Thoracic aorta (tissue), 2 donors: ENCODE results near the gene GDF7. TPM values are rescaled to one million over a fixed set of nuclear protein-coding genes. Genes with fewer than 3 reads are reported as not detected.

Experiments used
- ATAC-seq: fragments of 150-250 bp; one replicate; pipeline ENCODE4 v1.8.0; 2017; ENCODE audit warnings: low read depth; ENCODE audit not compliant: insufficient number of reproducible peaks, low FRiP score
- DNase-seq: peaks from one replicate; pipeline ENCODE4 v3.0.0-alpha.2; 2020; ENCODE audit warnings: low spot score
- H3K27ac ChIP-seq, 2 donors: fragments of 200-600 bp; sonication (generic); 1 replicate in 1 of 2; 2 replicates in 1 of 2; pipeline ENCODE4 v1.5.1; 2016; ENCODE audit warnings: mild to moderate bottlenecking in 2 of 2, moderate library complexity in 2 of 2
- H3K27me3 ChIP-seq: fragments of 200-600 bp; sonication (generic); replicated peaks from 2 replicates; pipeline ENCODE4 v1.6.0; 2016; ENCODE audit warnings: mild to moderate bottlenecking; ENCODE audit not compliant: insufficient read depth
- H3K36me3 ChIP-seq: fragments of 200-600 bp; sonication (generic); one replicate; pipeline ENCODE4 v1.5.1; 2016
- H3K4me1 ChIP-seq, 2 donors: fragments of 200-600 bp; sonication (generic); 1 replicate in 1 of 2; 2 replicates in 1 of 2; pipeline versions ENCODE4 v1.5.1 to v1.6.0; 2016; ENCODE audit warnings: low read depth in 2 of 2, mild to moderate bottlenecking in 1 of 2; ENCODE audit not compliant: control insufficient read depth in 1 of 2
- H3K4me3 ChIP-seq: fragments of 200-600 bp; sonication (generic); 2 replicates; pipeline ENCODE4 v1.5.1; 2016; ENCODE audit warnings: mild to moderate bottlenecking
- H3K9me3 ChIP-seq: fragments of 200-600 bp; sonication (generic); 2 replicates; pipeline ENCODE4 v1.5.1; 2016
- total RNA-seq, 2 donors: library from RNA; depleted of rRNA; stranded (reverse); fragments of >200 nt; gene quantifications; one replicate each; pipeline versions ENCODE4 v1.1.0 to v1.2.3, GENCODE V29; 2016
- TF ChIP-seq, protein P1 (sequence below): fragments of 200-600 bp; sonication (generic); IDR thresholded peaks from one replicate; pipeline ENCODE4 v1.5.1; 2019; ENCODE audit warnings: antibody characterized with exemption

The GDF7 gene
- total RNA-seq, 2 donors from 2014 or later, result 39.7 to 40.7 TPM

DNA sequence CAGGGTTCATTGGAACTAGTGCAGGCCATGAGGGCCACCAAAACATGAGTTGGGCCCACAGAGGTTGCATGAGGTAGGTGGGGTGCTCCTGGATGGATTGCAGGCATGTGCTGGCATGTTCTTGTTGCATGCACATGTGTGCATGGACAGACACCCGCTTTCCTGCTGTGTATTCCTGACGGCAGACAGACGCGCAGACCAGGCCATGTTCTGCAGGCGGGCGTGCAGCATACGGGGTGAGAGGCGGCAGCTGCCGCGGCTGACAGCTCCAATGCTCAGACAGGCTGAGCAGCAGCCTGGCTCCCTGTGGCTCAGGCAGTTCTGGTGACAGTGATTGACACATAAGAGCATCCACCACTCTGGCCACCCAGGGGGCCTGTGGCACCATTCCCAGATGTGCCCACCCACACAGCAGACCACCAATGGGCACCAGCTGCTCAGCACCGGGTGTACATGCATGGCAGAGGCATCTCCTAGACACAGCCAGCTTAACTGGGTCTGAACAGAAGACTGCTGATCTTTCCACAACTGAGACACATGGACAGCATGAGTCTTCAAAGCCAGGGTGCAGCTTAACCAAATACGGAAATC lies 37.3 kb upstream of the GDF7 start:
- Histone ChIP-seq H3K27ac (no peak overlapping the region), H3K4me3 (no peak overlapping the region), H3K9me3 (no peaks in the 10 kb centered on the region), H3K4me1 (peaks cover 7 to 35% of the 10 kb centered on the region in 2 donors), H3K27me3 (no peaks in the 10 kb centered on the region), H3K36me3 (peaks cover 11% of the 10 kb centered on the region)
- ATAC-seq (no peak), DNase-seq (no peak)
- TF ChIP-seq, protein P1, sequence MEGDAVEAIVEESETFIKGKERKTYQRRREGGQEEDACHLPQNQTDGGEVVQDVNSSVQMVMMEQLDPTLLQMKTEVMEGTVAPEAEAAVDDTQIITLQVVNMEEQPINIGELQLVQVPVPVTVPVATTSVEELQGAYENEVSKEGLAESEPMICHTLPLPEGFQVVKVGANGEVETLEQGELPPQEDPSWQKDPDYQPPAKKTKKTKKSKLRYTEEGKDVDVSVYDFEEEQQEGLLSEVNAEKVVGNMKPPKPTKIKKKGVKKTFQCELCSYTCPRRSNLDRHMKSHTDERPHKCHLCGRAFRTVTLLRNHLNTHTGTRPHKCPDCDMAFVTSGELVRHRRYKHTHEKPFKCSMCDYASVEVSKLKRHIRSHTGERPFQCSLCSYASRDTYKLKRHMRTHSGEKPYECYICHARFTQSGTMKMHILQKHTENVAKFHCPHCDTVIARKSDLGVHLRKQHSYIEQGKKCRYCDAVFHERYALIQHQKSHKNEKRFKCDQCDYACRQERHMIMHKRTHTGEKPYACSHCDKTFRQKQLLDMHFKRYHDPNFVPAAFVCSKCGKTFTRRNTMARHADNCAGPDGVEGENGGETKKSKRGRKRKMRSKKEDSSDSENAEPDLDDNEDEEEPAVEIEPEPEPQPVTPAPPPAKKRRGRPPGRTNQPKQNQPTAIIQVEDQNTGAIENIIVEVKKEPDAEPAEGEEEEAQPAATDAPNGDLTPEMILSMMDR, result no peak

GRCh38 chr2:20630967-20631366 lies 36.0 kb upstream of the GDF7 start:
- Histone ChIP-seq H3K27me3 (no peaks in the 10 kb centered on the region), H3K4me1 (peaks cover 14 to 48% of the 10 kb centered on the region in 2 donors), H3K36me3 (peaks cover 6% of the 10 kb centered on the region), H3K4me3 (no peak overlapping the region), H3K27ac (no peak overlapping the region), H3K9me3 (no peaks in the 10 kb centered on the region)
- TF ChIP-seq, protein P1, result no peak
- ATAC-seq (no peak), DNase-seq (no peak)

DNA sequence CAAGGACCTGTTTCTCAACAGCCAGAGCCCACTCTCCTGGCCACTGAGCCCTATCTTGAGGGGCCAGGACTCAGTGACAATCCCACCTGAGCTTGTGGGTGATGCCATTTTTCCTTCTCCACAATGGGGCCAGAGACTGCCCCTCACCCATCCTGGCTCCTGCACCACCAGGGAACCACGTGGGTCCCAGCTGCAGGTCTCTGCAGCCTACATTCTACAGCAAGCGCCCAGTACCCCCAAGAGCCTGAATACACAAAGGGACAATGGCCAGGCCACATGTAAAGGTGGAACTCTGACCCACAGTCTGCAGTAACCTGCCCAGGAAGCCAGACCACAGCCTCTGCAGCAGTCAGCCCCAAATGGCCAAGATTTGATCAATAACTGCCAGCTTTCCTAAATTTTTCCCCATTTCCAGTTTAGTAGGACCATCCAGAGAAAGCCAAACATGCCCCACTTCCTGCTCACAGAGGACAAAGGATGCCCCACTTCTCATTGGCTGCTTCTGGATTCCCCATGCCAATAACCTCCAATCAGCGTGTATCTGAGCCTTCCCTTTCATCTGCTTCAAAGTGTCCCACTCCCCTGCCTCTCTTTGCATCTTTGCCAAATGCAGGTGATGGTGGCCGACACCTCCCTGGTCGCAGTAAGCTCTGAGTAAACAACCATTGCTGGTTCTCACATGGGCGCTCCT lies 35.2 kb upstream of the GDF7 start:
- Histone ChIP-seq H3K27me3 (no peaks in the 10 kb centered on the region), H3K4me3 (no peak overlapping the region), H3K9me3 (no peaks in the 10 kb centered on the region), H3K4me1 (peaks cover 22 to 49% of the 10 kb centered on the region in 2 donors), H3K27ac (no peak overlapping the region), H3K36me3 (peaks cover 6% of the 10 kb centered on the region)
- DNase-seq (no peak), ATAC-seq (no peak)
- TF ChIP-seq, protein P1, result no peak

GRCh38 chr2:20632446-20632990 lies 34.4 kb upstream of the GDF7 start:
- no peaks in the 10 kb centered on the region for H3K27me3 ChIP-seq
- TF ChIP-seq, protein P1, result no peak
- no peaks in the 10 kb centered on the region for H3K9me3 ChIP-seq
- H3K36me3 ChIP-seq, result peaks cover 6% of the 10 kb centered on the region
- DNase-seq (no peak), ATAC-seq (no peak)
- H3K4me1 ChIP-seq, result peaks cover 25 to 48% of the 10 kb centered on the region in 2 donors
- H3K4me3 ChIP-seq, result no peak overlapping the region
- peak overlapping the region in 1 of 2 donors; percentile 98 for H3K27ac ChIP-seq

DNA sequence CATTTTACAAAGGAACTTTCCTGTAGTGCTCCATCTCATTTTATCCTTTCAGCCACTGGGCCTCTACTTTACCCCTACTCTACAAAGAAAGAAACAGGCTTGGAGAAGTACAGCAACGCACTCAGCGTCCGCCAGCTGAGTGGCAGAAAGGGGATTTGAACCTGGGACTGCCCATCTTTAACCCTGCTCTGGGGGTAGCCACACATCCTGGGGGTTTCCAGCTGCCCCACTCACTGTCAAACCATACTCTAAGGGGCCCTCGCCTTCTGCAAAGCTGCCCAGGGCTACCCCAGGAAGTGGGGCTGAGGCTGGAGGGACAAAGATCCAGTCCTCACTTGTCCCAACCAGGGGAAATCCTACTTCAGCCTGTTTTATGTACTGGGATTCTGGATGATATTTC lies 33.9 kb upstream of the GDF7 start:
- peaks cover 30 to 50% of the 10 kb centered on the region in 2 donors for H3K4me1 ChIP-seq
- TF ChIP-seq, protein P1, result no peak
- no peak for ATAC-seq
- no peak for DNase-seq
- H3K4me3 ChIP-seq, result no peak overlapping the region
- no peaks in the 10 kb centered on the region for H3K9me3 ChIP-seq
- peaks cover 8% of the 10 kb centered on the region for H3K36me3 ChIP-seq
- H3K27me3 ChIP-seq, result no peaks in the 10 kb centered on the region
- H3K27ac ChIP-seq, result peak overlapping the region; percentile 98 to 99
